C4-2B (cell line): Measurements from ENCODE around the gene SMARCA1.

ENCODE experiments used
- H3K27ac ChIP-seq: fragments of 450-650 bp; 2 replicates; pipeline ENCODE4 v1.5.1; 2017
- CTCF ChIP-seq: fragments of 450-650 bp; conservative IDR thresholded peaks from 2 replicates; pipeline ENCODE4 v1.5.1; 2017; ENCODE audit warnings: mild to moderate bottlenecking
- ZFX ChIP-seq: fragments of 450-650 bp; IDR thresholded peaks from 2 replicates; pipeline ENCODE4 v1.6.1; 2017

Gene SMARCA1

GRCh38 chrX:129404670-129405008 lies 118.7 kb downstream of the SMARCA1 start:
- TF ChIP-seq ZFX (no peak), CTCF (no peak)
- peak overlapping the region; percentile 33; the same call in 1 of the 2 replicates for H3K27ac ChIP-seq

GRCh38 chrX:129403974-129404669 lies 119.2 kb downstream of the SMARCA1 start:
- peak overlapping the region; percentile 33; the same call in 1 of the 2 replicates for H3K27ac ChIP-seq
- TF ChIP-seq ZFX, result no peak
- no peak for TF ChIP-seq CTCF
